Sciatic nerve (tissue), 2 donors: Measurements from ENCODE around the gene IL1B. TPM values are rescaled to one million over a fixed set of nuclear protein-coding genes. Genes with fewer than 3 reads are reported as not detected.

Experiments used
- ATAC-seq: fragments of 200-7000 bp; cut with Tn5 transposase; one replicate; pipeline ENCODE4 v1.9.1; 2020; ENCODE audit warnings: mild to moderate bottlenecking, moderate library complexity
- DNase-seq: peaks from one replicate; pipeline ENCODE4 v3.0.0-alpha.2; 2020; ENCODE audit warnings: low spot score
- intact Hi-C: fragments of 100-400 bp; cut with DNase I; formaldehyde crosslinking; loops from one replicate; pipeline ENCODE4 v1.14.2; 2022
- total RNA-seq: library from RNA; stranded (reverse); fragmentation: NEBNext Ultra II Directional; extraction: Animal tissue kit (Norgen Biotek cat#: 25700); gene quantifications from one replicate; pipeline ENCODE4 v1.2.1, GENCODE V29; 2021
- donor health status: DM: no; HTN: no; CAD: no.
- donor health status: DM: no; HTN: no; CAD: no.

The IL1B gene
- total RNA-seq, 1 donor from 2014 or later, result 23.6 TPM

GRCh38 chr2:112791693-112792230 lies 44.8 kb downstream of the IL1B start:
- ATAC-seq (no peak), DNase-seq (no peak)
- intact Hi-C loops, result no loop called here

GRCh38 chr2:112791019-112791418 lies 45.6 kb downstream of the IL1B start:
- intact Hi-C loops, result no loop called here
- no peak for ATAC-seq
- no peak for DNase-seq

GRCh38 chr2:112790305-112790704 lies 46.3 kb downstream of the IL1B start:
- DNase-seq (no peak), ATAC-seq (no peak)
- intact Hi-C loops, result no loop called here

- intact Hi-C loops, result no loop called here
- ATAC-seq (no peak), DNase-seq (no peak)
These were observed 47.4 kb downstream of the IL1B start for GRCh38 chr2:112789186-112789585.

DNA sequence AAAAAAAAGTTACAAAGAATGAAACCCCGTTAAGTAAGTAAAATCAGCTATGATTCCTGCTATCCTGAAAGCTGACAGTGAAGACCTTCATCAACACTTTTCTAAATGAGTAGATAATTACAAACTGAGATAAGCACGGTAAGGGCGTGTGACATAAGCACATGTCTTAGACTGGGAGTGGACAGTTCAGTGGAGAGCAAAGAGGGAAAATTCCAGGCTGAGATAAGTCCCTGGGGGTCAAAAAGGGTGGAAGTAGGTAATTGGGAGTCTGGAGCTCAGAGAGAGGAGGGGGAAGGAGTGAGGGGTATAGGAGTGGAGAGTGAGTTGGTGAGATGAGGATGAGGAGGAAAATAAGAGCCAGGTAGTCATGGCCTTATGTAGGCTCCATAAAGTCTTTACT lies 47.9 kb downstream of the IL1B start:
- intact Hi-C loops, result no loop called here
- ATAC-seq, result no peak
- no peak for DNase-seq

DNA sequence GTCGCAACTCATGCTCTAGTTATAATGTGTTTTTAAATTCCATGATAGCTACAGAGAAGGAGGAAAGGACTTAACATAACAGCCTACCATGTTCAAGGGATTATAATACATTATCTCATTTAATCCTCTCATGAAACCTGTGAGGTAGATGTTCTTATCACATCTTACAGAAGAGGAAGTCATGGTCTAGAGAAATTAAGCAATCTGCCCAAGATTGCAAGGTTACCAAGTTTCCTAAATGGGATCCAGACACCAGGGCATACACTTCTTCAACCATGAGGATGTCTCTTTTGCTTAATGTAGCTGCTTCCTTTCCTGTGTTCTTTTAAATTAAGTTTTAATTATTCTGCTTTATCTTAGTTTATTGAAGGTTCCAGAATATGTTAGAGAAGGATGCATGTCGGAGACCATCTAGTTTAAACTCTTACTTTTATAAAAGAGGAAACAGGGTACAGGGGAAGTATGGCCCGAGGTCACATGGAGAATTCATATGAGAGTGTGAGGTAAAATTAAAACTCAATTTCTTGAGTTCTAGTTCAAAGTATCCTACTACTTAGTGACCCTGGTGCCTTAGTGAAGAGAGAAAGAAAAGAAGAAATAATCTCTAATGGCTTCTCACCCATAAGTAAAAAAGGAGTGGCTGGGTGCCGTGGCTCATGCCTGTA lies 48.7 kb downstream of the IL1B start:
- DNase-seq (no peak), ATAC-seq (no peak)
- intact Hi-C loops, result no loop called here

DNA sequence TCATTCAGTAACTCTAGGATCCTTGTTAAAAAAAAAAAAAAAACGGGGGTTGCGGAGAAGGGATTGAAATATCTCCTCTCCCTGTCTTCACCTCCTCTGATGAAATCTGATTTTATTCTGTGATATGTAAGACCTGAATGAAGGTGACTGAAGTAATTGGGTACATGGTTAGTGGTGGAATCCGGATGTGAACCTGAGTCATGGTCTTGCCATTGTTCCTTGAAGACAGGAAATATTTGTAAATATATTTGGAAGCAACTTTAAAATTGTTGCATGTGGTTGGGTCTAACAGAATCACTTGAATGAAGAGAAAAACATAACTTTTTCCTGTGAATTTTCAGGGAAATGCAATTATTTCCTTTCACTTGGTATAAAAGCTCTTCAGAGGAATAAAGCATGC lies 49.3 kb downstream of the IL1B start:
- intact Hi-C loops, result no loop called here

GRCh38 chr2:112784199-112785189 lies 52.1 kb downstream of the IL1B start, which contains the start of gene IL1A:
IL1A (minus strand) TSS chr2:112784493; CDS start chr2:112783770, 723 bp downstream.
- ATAC-seq (peak; percentile 44), DNase-seq (no peak)
- intact Hi-C loops, result no loop called here

More for the DNA sequence above, 49.3 kb downstream of the IL1B start:
- ATAC-seq (no peak), DNase-seq (no peak)

DNA sequence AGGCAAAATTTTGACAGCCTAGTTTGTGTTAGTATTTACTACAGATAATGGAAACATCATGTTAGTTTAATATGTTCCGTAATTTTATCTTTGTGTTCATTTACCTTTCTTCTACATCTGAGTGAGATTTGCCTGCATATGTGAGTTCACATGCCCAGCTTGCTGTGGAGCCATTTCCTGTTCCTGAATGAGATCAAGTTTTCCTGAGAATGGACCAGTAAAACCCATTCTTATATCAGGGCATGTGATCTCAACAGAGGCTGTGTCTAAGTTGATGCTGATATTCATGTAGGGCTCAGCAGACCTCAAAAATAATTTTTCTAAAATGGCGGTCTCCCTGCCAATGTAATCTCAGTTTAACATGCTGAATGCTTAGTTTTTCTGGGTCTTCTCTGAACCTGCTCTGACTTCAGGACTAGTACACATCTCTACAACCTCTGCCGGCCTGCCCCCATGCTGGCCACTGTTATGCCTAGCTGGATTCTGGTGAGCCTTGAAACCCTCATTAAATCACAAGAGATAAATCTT lies 53.3 kb downstream of the IL1B start:
- ATAC-seq, result no peak
- no peak for DNase-seq
- intact Hi-C loops, result no loop called here

DNA sequence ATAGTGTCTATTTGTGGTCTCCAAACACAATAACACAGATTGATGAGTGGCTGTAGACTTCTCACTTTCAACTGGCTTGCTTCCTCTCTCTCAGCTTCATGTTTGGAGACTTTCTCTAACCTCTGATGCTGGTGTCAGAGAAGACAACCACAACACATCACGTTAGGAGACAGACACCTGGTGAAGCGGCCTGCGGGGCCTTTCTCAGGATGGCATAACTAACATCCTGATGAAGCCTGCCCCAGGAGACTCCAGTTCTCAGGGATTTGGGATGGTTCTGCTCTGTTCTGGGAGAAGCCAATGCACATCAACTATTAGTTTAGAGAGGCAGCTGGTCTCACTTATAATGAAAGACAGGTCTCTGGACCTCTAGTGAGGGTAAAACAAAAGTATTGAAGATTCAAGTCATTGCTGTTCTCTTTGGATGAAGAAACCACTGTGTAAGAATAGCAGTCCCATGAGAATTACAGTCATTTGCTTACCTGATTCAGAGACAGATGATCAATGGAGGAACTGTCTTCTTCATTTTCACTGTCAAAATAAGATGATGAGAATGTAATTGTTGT lies 54.3 kb downstream of the IL1B start:
- ATAC-seq (no peak), DNase-seq (no peak)
- intact Hi-C loops, result loop anchor here (1.0 kb wide), 1 partner anchor 30 kb away; no protein-coding TSS in a partner anchor

Other genes with a start within 250 kb of the IL1B start
- 51.1 TPM for gene SLC20A1, start 190.8 kb downstream of the IL1B start, total RNA-seq
- not detected for gene NT5DC4, start 115.8 kb downstream of the IL1B start, total RNA-seq
- gene CKAP2L, start 72.2 kb downstream of the IL1B start, total RNA-seq, result 0.62 TPM
- gene IL1A, start 52.3 kb downstream of the IL1B start, total RNA-seq, result 0.18 TPM
- gene IL37, start 74.4 kb upstream of the IL1B start, total RNA-seq, result not detected
- gene IL36G, start 141.2 kb upstream of the IL1B start, total RNA-seq, result not detected
- gene IL36A, start 168.7 kb upstream of the IL1B start, total RNA-seq, result not detected
- not detected for gene IL36B, start 216.1 kb upstream of the IL1B start, total RNA-seq
- not detected for gene IL36RN, start 222.4 kb upstream of the IL1B start, total RNA-seq
- gene IL1F10, start 231.2 kb upstream of the IL1B start, total RNA-seq, result not detected